GM12864 (cell line): ENCODE data around the gene PELI2.
"Not testable (repeated sequence)": the region's sequence is repeated elsewhere in the genome, so short reads cannot be mapped to it uniquely, and the experiment has no call there.

Source experiments
- DNase-seq: peaks from one replicate; pipeline ENCODE4 v3.0.0-alpha.2; 2011; ENCODE audit warnings: low read depth
- H3K4me3 ChIP-seq: 2 replicates; pipeline ENCODE4 v1.5.1; 2011; ENCODE audit warnings: mild to moderate bottlenecking, low read depth, low read length, control low read depth
- TF ChIP-seq, protein P1 (sequence below): IDR thresholded peaks from 2 replicates; pipeline ENCODE4 v1.5.1; 2011; ENCODE audit warnings: low read depth, mild to moderate bottlenecking, moderate library complexity, low read length, control low read depth, inconsistent platforms; ENCODE audit errors: missing control alignments

The PELI2 gene

DNA sequence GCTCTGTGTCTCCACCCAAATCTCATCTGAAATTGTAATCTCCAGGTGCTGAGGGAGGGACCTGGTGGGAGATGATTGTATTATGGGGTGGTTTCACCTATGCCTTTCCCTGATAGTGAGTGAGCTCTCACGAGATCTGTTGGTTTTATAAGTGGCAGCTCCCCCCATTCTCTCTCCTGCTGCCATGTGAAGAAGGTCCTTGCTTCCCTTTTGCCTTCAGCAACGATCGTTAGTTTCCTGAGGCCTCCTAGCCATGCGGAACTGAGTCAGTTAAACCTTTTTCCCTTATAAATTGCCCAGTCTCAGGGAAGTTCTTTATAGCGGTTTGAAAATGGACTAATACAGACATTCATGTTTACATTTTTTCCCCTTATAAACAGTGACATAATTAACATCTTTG is 36.1 kb downstream of the PELI2 start:
- no peak overlapping the region for H3K4me3 ChIP-seq
- no peak for DNase-seq
- TF ChIP-seq, protein P1, sequence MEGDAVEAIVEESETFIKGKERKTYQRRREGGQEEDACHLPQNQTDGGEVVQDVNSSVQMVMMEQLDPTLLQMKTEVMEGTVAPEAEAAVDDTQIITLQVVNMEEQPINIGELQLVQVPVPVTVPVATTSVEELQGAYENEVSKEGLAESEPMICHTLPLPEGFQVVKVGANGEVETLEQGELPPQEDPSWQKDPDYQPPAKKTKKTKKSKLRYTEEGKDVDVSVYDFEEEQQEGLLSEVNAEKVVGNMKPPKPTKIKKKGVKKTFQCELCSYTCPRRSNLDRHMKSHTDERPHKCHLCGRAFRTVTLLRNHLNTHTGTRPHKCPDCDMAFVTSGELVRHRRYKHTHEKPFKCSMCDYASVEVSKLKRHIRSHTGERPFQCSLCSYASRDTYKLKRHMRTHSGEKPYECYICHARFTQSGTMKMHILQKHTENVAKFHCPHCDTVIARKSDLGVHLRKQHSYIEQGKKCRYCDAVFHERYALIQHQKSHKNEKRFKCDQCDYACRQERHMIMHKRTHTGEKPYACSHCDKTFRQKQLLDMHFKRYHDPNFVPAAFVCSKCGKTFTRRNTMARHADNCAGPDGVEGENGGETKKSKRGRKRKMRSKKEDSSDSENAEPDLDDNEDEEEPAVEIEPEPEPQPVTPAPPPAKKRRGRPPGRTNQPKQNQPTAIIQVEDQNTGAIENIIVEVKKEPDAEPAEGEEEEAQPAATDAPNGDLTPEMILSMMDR: no peak

DNA sequence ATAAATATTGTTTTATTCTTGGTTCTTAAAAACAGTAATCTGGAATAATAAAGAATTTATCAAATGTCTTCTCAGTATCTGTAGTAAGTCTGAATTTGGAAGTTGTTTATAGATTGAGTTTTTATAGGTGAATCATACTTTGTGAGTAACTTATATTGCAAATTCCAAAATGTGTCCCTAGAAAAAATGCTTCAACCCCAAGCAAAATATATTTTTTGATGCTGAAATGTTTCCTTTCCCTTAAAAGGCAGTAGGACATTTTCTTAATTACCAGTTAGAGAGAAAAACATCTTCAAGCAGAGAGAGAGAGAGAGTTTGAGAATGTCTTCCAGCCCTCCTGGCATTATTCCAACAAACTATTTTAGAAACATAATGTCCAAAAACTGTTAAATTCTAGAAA is 37.9 kb downstream of the PELI2 start:
- no peak overlapping the region for H3K4me3 ChIP-seq
- TF ChIP-seq, protein P1: no peak
- no peak for DNase-seq

DNA sequence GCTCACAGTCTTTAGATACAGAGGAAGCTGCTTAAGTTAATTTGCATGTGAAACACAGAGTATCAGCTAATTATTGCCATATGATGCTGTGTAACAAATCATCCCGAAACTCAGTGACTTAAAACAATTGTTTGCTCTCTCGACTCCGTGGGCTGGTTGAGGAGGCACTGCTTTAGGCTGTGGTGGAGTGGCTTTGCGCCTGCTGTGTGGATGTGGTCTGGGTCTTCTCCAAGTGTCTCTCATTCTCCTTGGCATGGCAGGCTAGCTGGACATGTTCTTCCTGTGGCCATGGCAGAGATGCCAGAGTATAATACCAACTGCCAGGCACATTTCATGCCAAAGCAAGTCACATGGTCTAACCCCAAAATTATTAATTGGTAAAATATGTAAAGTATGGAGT is 40.9 kb downstream of the PELI2 start:
- TF ChIP-seq, protein P1: no peak
- no peak for DNase-seq
- H3K4me3 ChIP-seq: no peak overlapping the region

DNA sequence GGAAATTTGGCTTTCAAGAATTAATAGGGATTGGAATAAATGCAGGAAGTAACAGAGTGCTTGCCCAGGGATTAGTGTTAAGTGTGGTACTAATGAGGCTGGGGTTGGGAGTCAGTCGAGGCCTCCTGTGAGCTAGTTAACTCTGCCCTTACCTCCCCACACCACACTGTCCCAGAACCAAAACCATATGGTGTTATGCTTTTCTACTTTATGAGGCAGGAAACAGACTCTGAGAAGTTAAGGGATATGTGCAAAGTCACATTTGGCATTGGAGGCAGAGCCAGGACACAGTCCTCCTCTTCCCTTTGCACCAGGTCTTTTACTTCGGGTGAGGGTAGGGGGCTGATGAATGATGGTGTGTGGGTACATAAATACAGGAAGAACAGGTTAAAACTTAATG is 41.9 kb downstream of the PELI2 start:
- DNase-seq: no peak
- TF ChIP-seq, protein P1: no peak
- H3K4me3 ChIP-seq: no peak overlapping the region

DNA sequence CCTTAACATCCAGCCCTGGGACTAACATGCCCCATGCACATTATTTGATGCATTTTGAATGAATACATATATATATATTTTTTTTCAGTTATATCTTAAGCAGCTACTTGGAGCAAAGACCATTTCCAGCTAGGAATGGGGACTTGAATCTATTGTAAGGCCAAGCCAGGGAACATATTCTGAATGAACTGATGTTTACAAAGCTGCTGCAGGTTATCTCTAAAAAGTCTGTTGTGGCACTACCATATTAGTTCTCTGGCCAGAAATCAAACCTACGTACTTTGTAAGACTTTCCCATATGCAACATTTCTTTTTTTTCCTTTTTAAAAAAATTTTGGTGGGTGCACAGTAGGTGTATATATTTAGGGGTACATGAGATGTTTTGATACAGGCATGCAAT is 43.4 kb downstream of the PELI2 start:
- DNase-seq: no peak
- TF ChIP-seq, protein P1: no peak
- no peak overlapping the region for H3K4me3 ChIP-seq

DNA sequence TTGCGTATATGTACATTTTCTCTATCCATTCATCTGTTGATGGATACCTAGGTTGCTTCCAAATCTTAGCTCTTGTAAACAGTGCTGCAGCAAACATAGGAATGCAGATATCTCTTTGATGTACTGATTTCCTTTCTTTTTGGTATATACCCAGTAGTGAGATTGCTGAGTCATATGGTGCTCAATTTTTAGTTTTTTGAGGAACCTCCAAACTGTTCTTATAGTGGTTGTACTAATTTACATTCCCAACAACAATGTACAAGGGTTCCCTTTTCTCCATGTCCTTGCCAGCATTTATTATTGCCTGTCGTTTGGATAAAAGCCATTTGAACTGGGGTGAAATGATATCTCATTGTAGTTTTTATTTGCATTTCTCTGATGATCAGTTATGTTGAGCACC is 44.3 kb downstream of the PELI2 start:
- no peak overlapping the region for H3K4me3 ChIP-seq
- TF ChIP-seq, protein P1: no peak
- no peak for DNase-seq

DNA sequence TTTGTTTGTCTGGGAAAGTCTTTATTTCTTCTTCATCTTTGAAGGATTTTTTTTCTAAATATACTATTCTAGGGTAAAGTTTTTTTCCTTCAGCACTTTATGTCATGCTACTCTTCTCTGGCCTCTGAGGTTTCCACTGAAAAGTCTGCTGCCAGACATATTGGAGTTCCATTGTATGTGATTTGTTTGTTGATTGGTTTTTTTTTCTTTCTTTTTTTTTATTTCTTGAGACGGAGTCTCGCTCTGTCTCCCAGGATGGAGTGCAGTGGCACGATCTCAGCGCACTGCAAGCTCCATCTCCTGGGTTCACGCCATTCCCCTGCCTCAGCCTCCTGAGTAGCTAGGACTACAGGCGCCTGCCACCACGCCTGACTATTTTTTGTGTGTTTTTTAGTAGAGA is 48.4 kb downstream of the PELI2 start:
- not testable (repeated sequence) for H3K4me3 ChIP-seq, DNase-seq

DNA sequence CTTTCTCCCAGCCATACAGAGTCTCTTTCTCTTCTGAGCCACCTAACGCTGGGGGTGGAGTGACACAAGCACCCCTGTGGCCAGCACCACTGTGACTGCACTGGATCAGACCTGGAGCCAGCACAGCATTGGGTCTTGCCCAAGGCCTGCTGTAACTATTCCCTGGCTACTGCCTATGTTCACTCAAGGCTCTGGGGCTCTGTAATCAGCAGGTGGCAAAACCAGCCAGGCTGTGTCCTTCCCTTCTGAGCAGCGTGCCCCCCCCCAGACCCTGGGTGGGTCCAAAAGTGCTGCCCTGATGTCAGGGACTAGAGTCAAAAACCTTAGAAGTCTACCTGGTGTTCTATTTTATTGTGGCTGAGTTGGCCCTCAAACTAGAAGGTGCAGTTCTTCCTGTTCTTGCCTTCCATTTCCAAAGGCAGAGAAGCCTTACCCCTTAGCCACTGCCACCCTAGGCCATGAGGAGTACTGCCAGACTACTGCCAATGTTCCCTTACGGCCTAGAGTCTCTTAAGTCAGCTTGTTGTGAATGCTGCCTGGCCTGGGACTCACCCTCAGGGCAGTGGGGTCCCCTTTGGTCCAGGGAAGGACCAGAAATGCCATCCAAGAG is 49.9 kb downstream of the PELI2 start:
- no peak for DNase-seq
- TF ChIP-seq, protein P1: no peak
- no peak overlapping the region for H3K4me3 ChIP-seq
